Measurements from ENCODE around the gene GKAP1.
"Not testable (repeated sequence)": the region's sequence is repeated elsewhere in the genome, so short reads cannot be mapped to it uniquely, and the experiment has no call there.

GKAP1 gene

DNA sequence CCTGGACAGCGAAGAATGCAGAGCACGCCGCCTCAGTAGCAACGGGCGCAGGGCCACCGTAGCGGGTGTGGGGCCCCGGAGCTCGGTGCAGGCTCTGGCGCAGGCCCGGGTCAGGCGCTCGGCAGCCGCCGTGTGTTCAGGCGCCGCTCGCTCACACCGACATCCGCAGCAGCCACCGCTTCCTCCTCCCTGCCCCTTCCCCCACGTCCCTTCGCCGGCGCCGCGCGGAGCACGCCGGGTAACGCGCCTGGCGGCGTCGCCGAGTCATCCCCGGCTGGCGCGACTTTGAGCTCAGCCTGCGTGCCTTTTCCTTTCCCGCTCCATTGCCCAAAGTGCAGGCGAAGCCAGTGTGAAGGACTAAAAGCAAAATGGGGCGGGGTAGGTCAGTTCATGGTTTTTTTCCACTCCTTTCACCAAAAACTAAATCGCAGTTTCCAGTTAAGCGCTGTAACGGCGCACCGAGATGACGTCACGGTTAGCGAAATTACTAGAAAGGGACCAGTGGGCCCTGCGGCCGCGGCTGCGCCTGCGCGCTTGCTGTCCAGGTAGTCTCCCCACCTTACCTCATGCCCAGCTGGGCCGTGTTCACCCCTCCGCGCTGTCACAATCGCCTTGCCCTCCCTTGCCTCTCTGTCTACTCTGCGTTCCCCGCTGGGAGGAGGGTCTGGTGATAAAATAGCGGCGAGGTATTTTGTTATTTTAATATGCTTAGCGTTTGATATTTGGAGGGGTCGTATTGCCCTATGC is 109.6 kb downstream of the GKAP1 start, which contains the start of gene UBQLN1:
Gene UBQLN1 (minus strand): TSS at position 191 of the 747 bp plus-strand sequence. CDS start 279 bp downstream, outside the sequence.
- no peaks in the 10 kb centered on the region for H3K9me3 ChIP-seq (ENCODE audit: control insufficient read depth, low read length)
- H3K27ac ChIP-seq (ENCODE audit: insufficient read depth, low read length, poor library complexity, severe bottlenecking): peak within 1 kb of the TSS; percentile 97
- no peaks in the 10 kb centered on the region for H3K36me3 ChIP-seq (ENCODE audit: control insufficient read depth, insufficient read depth, low read length)
- H3K27me3 ChIP-seq (replicated peaks; ENCODE audit: control insufficient read depth, insufficient read depth, low read length, poor library complexity, severe bottlenecking): no peaks in the 10 kb centered on the region
- peak within 1 kb of the TSS; percentile 73 for H3K4me3 ChIP-seq (ENCODE audit: insufficient read depth, low read depth, low read length, poor library complexity, severe bottlenecking)
- DNase-seq: peak; percentile 82 to 88 (median 85)
- H3K4me1 ChIP-seq (ENCODE audit: control insufficient read depth, insufficient read depth, low read length, poor library complexity, severe bottlenecking): peaks cover 9% of the 10 kb centered on the region

GRCh38 chr9:83707518-83707767 is 110.1 kb downstream of the GKAP1 start:
- H3K36me3 ChIP-seq (ENCODE audit: control insufficient read depth, insufficient read depth, low read length): no peaks in the 10 kb centered on the region
- H3K9me3 ChIP-seq (ENCODE audit: control insufficient read depth, low read length): no peaks in the 10 kb centered on the region
- peaks cover 9% of the 10 kb centered on the region for H3K4me1 ChIP-seq (ENCODE audit: control insufficient read depth, insufficient read depth, low read length, poor library complexity, severe bottlenecking)
- H3K4me3 ChIP-seq (ENCODE audit: insufficient read depth, low read depth, low read length, poor library complexity, severe bottlenecking): peak overlapping the region; percentile 73
- DNase-seq: no peak
- H3K27ac ChIP-seq (ENCODE audit: insufficient read depth, low read length, poor library complexity, severe bottlenecking): peak overlapping the region; percentile 97
- no peaks in the 10 kb centered on the region for H3K27me3 ChIP-seq (replicated peaks; ENCODE audit: control insufficient read depth, insufficient read depth, low read length, poor library complexity, severe bottlenecking)

GRCh38 chr9:83706676-83707517 is 110.7 kb downstream of the GKAP1 start:
- H3K9me3 ChIP-seq (ENCODE audit: control insufficient read depth, low read length): no peaks in the 10 kb centered on the region
- H3K4me1 ChIP-seq (ENCODE audit: control insufficient read depth, insufficient read depth, low read length, poor library complexity, severe bottlenecking): peaks cover 9% of the 10 kb centered on the region
- no peaks in the 10 kb centered on the region for H3K27me3 ChIP-seq (replicated peaks; ENCODE audit: control insufficient read depth, insufficient read depth, low read length, poor library complexity, severe bottlenecking)
- peak; percentile 48 to 55 (median 55) for DNase-seq
- no peaks in the 10 kb centered on the region for H3K36me3 ChIP-seq (ENCODE audit: control insufficient read depth, insufficient read depth, low read length)
- H3K4me3 ChIP-seq (ENCODE audit: insufficient read depth, low read depth, low read length, poor library complexity, severe bottlenecking): peak overlapping the region; percentile 73
- peak overlapping the region; percentile 97 for H3K27ac ChIP-seq (ENCODE audit: insufficient read depth, low read length, poor library complexity, severe bottlenecking)

- DNase-seq; H3K4me1 ChIP-seq (ENCODE audit: control insufficient read depth, insufficient read depth, low read length, poor library complexity, severe bottlenecking); H3K36me3 ChIP-seq (ENCODE audit: control insufficient read depth, insufficient read depth, low read length); H3K9me3 ChIP-seq (ENCODE audit: control insufficient read depth, low read length); H3K27ac ChIP-seq (ENCODE audit: insufficient read depth, low read length, poor library complexity, severe bottlenecking); H3K27me3 ChIP-seq (replicated peaks; ENCODE audit: control insufficient read depth, insufficient read depth, low read length, poor library complexity, severe bottlenecking): not testable (repeated sequence)
- H3K4me3 ChIP-seq (ENCODE audit: insufficient read depth, low read depth, low read length, poor library complexity, severe bottlenecking): peak overlapping the region; percentile 73
These were observed 112.3 kb downstream of the GKAP1 start for GRCh38 chr9:83705219-83705651.

GRCh38 chr9:83701769-83702168 is 115.8 kb downstream of the GKAP1 start:
- H3K36me3 ChIP-seq (ENCODE audit: control insufficient read depth, insufficient read depth, low read length): no peaks in the 10 kb centered on the region
- no peak for DNase-seq
- no peak overlapping the region for H3K4me3 ChIP-seq (ENCODE audit: insufficient read depth, low read depth, low read length, poor library complexity, severe bottlenecking)
- peaks cover 20% of the 10 kb centered on the region for H3K4me1 ChIP-seq (ENCODE audit: control insufficient read depth, insufficient read depth, low read length, poor library complexity, severe bottlenecking)
- no peak overlapping the region for H3K27ac ChIP-seq (ENCODE audit: insufficient read depth, low read length, poor library complexity, severe bottlenecking)
- no peaks in the 10 kb centered on the region for H3K27me3 ChIP-seq (replicated peaks; ENCODE audit: control insufficient read depth, insufficient read depth, low read length, poor library complexity, severe bottlenecking)
- H3K9me3 ChIP-seq (ENCODE audit: control insufficient read depth, low read length): no peaks in the 10 kb centered on the region

GRCh38 chr9:83701286-83701685 is 116.3 kb downstream of the GKAP1 start:
- no peaks in the 10 kb centered on the region for H3K36me3 ChIP-seq (ENCODE audit: control insufficient read depth, insufficient read depth, low read length)
- H3K4me1 ChIP-seq (ENCODE audit: control insufficient read depth, insufficient read depth, low read length, poor library complexity, severe bottlenecking): peaks cover 20% of the 10 kb centered on the region
- H3K27ac ChIP-seq (ENCODE audit: insufficient read depth, low read length, poor library complexity, severe bottlenecking): no peak overlapping the region
- no peaks in the 10 kb centered on the region for H3K27me3 ChIP-seq (replicated peaks; ENCODE audit: control insufficient read depth, insufficient read depth, low read length, poor library complexity, severe bottlenecking)
- no peak for DNase-seq
- no peaks in the 10 kb centered on the region for H3K9me3 ChIP-seq (ENCODE audit: control insufficient read depth, low read length)
- H3K4me3 ChIP-seq (ENCODE audit: insufficient read depth, low read depth, low read length, poor library complexity, severe bottlenecking): no peak overlapping the region

DNA sequence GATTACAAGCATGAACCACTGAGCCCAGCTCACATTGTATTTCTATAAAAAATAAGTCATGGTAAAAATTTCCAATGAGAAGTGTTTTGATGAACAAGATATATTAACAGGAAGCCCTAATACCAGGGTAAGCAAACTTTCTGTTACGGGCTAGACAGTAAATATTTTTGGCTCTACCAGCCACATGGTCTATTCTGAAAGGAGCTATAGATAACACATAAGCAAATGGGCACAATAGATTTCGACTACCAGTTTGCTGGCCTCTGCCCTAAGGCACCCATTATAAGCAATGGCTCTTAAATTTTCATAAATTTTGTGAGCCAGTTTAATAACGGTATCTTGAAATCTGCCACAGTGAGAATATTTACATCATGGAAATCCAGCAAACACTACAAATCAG is 118.0 kb downstream of the GKAP1 start:
- Histone ChIP-seq H3K36me3 (ENCODE audit: control insufficient read depth, insufficient read depth, low read length) (no peaks in the 10 kb centered on the region), H3K4me1 (ENCODE audit: control insufficient read depth, insufficient read depth, low read length, poor library complexity, severe bottlenecking) (peaks cover 15% of the 10 kb centered on the region), H3K27me3 (replicated peaks; ENCODE audit: control insufficient read depth, insufficient read depth, low read length, poor library complexity, severe bottlenecking) (no peaks in the 10 kb centered on the region), H3K4me3 (ENCODE audit: insufficient read depth, low read depth, low read length, poor library complexity, severe bottlenecking) (no peak overlapping the region), H3K27ac (ENCODE audit: insufficient read depth, low read length, poor library complexity, severe bottlenecking) (no peak overlapping the region), H3K9me3 (ENCODE audit: control insufficient read depth, low read length) (no peaks in the 10 kb centered on the region)
- no peak for DNase-seq

GRCh38 chr9:83698976-83699585 is 118.5 kb downstream of the GKAP1 start:
- no peaks in the 10 kb centered on the region for H3K27me3 ChIP-seq (replicated peaks; ENCODE audit: control insufficient read depth, insufficient read depth, low read length, poor library complexity, severe bottlenecking)
- no peak overlapping the region for H3K27ac ChIP-seq (ENCODE audit: insufficient read depth, low read length, poor library complexity, severe bottlenecking)
- H3K36me3 ChIP-seq (ENCODE audit: control insufficient read depth, insufficient read depth, low read length): no peaks in the 10 kb centered on the region
- H3K9me3 ChIP-seq (ENCODE audit: control insufficient read depth, low read length): no peaks in the 10 kb centered on the region
- no peak overlapping the region for H3K4me3 ChIP-seq (ENCODE audit: insufficient read depth, low read depth, low read length, poor library complexity, severe bottlenecking)
- peaks cover 12% of the 10 kb centered on the region for H3K4me1 ChIP-seq (ENCODE audit: control insufficient read depth, insufficient read depth, low read length, poor library complexity, severe bottlenecking)
- no peak for DNase-seq

DNA sequence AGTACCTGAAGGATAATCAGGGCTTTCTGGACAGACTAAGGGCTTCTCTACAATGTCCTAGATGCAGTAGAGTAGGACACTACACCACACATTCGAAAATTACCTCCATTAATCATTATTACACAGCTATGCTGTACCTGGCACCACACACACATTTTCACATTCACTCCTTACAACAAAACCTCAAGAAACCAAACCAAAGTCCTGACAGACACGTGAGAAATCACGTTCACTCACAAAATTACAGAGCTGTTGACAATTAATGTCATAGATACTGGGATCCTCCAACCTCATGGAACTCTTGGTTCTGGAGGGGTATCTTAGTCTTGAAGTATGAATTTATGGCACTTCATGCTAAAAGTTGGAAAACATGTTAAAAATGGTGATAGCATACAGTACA is 126.1 kb downstream of the GKAP1 start:
- H3K4me1 ChIP-seq (ENCODE audit: control insufficient read depth, insufficient read depth, low read length, poor library complexity, severe bottlenecking): no peaks in the 10 kb centered on the region

More for the DNA sequence above, 126.1 kb downstream of the GKAP1 start:
- Histone ChIP-seq H3K27me3 (replicated peaks; ENCODE audit: control insufficient read depth, insufficient read depth, low read length, poor library complexity, severe bottlenecking) (no peaks in the 10 kb centered on the region), H3K4me3 (ENCODE audit: insufficient read depth, low read depth, low read length, poor library complexity, severe bottlenecking) (no peak overlapping the region), H3K27ac (ENCODE audit: insufficient read depth, low read length, poor library complexity, severe bottlenecking) (no peak overlapping the region), H3K9me3 (ENCODE audit: control insufficient read depth, low read length) (no peaks in the 10 kb centered on the region), H3K36me3 (ENCODE audit: control insufficient read depth, insufficient read depth, low read length) (no peaks in the 10 kb centered on the region)
- no peak for DNase-seq

Data from effector memory CD4-positive, alpha-beta T cell (primary cell).